Astrocyte (in vitro differentiated cells and primary cell): ENCODE results near the gene SLC9A7.

Source experiments
- EZH2 ChIP-seq: IDR thresholded peaks from 2 replicates; pipeline ENCODE4 v1.6.1; 2012; ENCODE audit warnings: mild to moderate bottlenecking, low read length, inconsistent platforms; ENCODE audit not compliant: insufficient read depth
- TF ChIP-seq, protein P1 (sequence below): IDR thresholded peaks from 2 replicates; pipeline ENCODE4 v1.5.1; 2011; ENCODE audit warnings: low read depth, mild to moderate bottlenecking, inconsistent platforms, low read length, moderate library complexity; ENCODE audit not compliant: insufficient read depth

GRCh38 chrX:46599051-46599560, 159.8 kb downstream of the SLC9A7 start:
- TF ChIP-seq, protein P1, sequence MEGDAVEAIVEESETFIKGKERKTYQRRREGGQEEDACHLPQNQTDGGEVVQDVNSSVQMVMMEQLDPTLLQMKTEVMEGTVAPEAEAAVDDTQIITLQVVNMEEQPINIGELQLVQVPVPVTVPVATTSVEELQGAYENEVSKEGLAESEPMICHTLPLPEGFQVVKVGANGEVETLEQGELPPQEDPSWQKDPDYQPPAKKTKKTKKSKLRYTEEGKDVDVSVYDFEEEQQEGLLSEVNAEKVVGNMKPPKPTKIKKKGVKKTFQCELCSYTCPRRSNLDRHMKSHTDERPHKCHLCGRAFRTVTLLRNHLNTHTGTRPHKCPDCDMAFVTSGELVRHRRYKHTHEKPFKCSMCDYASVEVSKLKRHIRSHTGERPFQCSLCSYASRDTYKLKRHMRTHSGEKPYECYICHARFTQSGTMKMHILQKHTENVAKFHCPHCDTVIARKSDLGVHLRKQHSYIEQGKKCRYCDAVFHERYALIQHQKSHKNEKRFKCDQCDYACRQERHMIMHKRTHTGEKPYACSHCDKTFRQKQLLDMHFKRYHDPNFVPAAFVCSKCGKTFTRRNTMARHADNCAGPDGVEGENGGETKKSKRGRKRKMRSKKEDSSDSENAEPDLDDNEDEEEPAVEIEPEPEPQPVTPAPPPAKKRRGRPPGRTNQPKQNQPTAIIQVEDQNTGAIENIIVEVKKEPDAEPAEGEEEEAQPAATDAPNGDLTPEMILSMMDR = no peak
- TF ChIP-seq EZH2 = no peak
